ENCODE measurements around the gene GNL2.

DNA sequence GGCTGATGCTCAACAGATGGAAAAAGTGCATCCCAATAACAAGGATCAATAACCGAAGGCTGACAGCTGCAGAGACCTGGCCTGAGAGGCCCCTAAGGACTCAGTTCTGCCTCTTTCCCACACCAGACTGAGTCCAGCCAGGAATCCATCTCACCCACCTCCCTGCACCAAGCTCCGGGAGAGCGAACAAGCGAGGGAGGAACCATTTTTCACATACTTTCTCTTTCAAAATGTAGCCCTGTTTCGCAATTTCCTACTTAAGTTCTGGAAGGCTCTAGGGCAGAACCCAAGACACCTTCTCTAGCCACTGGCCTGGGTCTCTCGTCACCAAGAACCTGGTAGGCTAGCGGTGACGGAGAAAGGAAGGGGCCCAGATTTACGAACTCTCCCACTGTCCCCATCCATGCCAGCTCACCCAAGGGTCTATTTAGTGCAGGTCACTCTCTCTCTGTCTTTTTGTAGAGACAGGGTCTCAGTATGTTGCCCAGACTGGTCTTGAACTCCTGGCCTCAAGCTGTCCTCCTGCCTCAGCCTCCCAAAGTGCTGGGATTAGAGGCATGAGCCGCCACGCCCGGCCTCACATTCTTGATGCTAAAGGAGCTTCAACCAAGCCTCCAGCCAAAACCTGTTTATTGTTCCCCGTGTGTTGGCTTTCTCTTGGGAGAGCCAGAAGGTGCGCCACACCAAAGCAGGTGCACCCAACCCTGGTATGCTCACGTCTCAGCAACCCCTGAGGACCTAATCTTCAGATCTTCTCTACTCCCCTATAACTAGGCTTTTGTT lies 10.9 kb upstream of the GNL2 start:
- TF ChIP-seq TAF1 (conservative IDR thresholded peaks at IDR 0.05) (no peak), FOXA1 (IDR thresholded peaks at IDR 0.05) (no peak), RAD21 (IDR thresholded peaks at IDR 0.05) (no peak), YY1 (IDR thresholded peaks at IDR 0.05) (no peak)
- TF ChIP-seq, protein P1, sequence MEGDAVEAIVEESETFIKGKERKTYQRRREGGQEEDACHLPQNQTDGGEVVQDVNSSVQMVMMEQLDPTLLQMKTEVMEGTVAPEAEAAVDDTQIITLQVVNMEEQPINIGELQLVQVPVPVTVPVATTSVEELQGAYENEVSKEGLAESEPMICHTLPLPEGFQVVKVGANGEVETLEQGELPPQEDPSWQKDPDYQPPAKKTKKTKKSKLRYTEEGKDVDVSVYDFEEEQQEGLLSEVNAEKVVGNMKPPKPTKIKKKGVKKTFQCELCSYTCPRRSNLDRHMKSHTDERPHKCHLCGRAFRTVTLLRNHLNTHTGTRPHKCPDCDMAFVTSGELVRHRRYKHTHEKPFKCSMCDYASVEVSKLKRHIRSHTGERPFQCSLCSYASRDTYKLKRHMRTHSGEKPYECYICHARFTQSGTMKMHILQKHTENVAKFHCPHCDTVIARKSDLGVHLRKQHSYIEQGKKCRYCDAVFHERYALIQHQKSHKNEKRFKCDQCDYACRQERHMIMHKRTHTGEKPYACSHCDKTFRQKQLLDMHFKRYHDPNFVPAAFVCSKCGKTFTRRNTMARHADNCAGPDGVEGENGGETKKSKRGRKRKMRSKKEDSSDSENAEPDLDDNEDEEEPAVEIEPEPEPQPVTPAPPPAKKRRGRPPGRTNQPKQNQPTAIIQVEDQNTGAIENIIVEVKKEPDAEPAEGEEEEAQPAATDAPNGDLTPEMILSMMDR (IDR thresholded peaks at IDR 0.05; ENCODE audit: low read depth, low read length, missing input control) = no peak
- TF ChIP-seq, protein P2, sequence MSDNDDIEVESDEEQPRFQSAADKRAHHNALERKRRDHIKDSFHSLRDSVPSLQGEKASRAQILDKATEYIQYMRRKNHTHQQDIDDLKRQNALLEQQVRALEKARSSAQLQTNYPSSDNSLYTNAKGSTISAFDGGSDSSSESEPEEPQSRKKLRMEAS (IDR thresholded peaks at IDR 0.05) = no peak
- TF ChIP-seq, protein P3, sequence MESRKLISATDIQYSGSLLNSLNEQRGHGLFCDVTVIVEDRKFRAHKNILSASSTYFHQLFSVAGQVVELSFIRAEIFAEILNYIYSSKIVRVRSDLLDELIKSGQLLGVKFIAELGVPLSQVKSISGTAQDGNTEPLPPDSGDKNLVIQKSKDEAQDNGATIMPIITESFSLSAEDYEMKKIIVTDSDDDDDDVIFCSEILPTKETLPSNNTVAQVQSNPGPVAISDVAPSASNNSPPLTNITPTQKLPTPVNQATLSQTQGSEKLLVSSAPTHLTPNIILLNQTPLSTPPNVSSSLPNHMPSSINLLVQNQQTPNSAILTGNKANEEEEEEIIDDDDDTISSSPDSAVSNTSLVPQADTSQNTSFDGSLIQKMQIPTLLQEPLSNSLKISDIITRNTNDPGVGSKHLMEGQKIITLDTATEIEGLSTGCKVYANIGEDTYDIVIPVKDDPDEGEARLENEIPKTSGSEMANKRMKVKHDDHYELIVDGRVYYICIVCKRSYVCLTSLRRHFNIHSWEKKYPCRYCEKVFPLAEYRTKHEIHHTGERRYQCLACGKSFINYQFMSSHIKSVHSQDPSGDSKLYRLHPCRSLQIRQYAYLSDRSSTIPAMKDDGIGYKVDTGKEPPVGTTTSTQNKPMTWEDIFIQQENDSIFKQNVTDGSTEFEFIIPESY (IDR thresholded peaks at IDR 0.05) = no peak
- TF ChIP-seq, protein P4, sequence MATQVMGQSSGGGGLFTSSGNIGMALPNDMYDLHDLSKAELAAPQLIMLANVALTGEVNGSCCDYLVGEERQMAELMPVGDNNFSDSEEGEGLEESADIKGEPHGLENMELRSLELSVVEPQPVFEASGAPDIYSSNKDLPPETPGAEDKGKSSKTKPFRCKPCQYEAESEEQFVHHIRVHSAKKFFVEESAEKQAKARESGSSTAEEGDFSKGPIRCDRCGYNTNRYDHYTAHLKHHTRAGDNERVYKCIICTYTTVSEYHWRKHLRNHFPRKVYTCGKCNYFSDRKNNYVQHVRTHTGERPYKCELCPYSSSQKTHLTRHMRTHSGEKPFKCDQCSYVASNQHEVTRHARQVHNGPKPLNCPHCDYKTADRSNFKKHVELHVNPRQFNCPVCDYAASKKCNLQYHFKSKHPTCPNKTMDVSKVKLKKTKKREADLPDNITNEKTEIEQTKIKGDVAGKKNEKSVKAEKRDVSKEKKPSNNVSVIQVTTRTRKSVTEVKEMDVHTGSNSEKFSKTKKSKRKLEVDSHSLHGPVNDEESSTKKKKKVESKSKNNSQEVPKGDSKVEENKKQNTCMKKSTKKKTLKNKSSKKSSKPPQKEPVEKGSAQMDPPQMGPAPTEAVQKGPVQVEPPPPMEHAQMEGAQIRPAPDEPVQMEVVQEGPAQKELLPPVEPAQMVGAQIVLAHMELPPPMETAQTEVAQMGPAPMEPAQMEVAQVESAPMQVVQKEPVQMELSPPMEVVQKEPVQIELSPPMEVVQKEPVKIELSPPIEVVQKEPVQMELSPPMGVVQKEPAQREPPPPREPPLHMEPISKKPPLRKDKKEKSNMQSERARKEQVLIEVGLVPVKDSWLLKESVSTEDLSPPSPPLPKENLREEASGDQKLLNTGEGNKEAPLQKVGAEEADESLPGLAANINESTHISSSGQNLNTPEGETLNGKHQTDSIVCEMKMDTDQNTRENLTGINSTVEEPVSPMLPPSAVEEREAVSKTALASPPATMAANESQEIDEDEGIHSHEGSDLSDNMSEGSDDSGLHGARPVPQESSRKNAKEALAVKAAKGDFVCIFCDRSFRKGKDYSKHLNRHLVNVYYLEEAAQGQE (IDR thresholded peaks at IDR 0.05) = no peak

Measured in liver (tissue), 3 donors.